Endothelial cell (in vitro differentiated cells): Measurements from ENCODE around the gene AOX1. TPM values are rescaled to one million over a fixed set of nuclear protein-coding genes. Genes with fewer than 3 reads are reported as not detected.

Experiments
- DNase-seq: peaks from one replicate; pipeline ENCODE4 v3.0.0; 2021; ENCODE audit warnings: low spot score
- H3K27ac Mint-ChIP-seq: one replicate; pipeline ENCODE4 v1.8.0; 2021; ENCODE audit warnings: mixed read lengths, inconsistent platforms; ENCODE audit not compliant: unreplicated experiment
- H3K27me3 Mint-ChIP-seq: one replicate; pipeline ENCODE4 v1.8.0; 2021; ENCODE audit warnings: mild to moderate bottlenecking, moderate library complexity, mixed read lengths, inconsistent platforms; ENCODE audit not compliant: unreplicated experiment
- H3K36me3 Mint-ChIP-seq: one replicate; pipeline ENCODE4 v1.8.0; 2021; ENCODE audit warnings: mild to moderate bottlenecking, low read depth, mixed read lengths, inconsistent platforms; ENCODE audit not compliant: unreplicated experiment
- H3K4me1 Mint-ChIP-seq: one replicate; pipeline ENCODE4 v1.8.0; 2021; ENCODE audit warnings: mild to moderate bottlenecking, mixed read lengths, inconsistent platforms; ENCODE audit not compliant: unreplicated experiment
- H3K4me3 Mint-ChIP-seq: one replicate; pipeline ENCODE4 v1.8.0; 2021; ENCODE audit warnings: mild to moderate bottlenecking, mixed read lengths, inconsistent platforms; ENCODE audit not compliant: unreplicated experiment
- H3K9me3 Mint-ChIP-seq: one replicate; pipeline ENCODE4 v1.8.0; 2021; ENCODE audit warnings: mixed read lengths, inconsistent platforms; ENCODE audit not compliant: unreplicated experiment
- CTCF ChIP-seq: fragments of 200-600 bp; sonication (generic); IDR thresholded peaks from one replicate; pipeline ENCODE4 v1.5.0; 2021; ENCODE audit warnings: antibody characterized with exemption; ENCODE audit not compliant: unreplicated experiment
- total RNA-seq: library from RNA; stranded (reverse); fragmentation: NEBNext Ultra II Directional; extraction: Animal tissue kit (Norgen Biotek cat#: 25700); gene quantifications from one replicate; pipeline ENCODE4 v1.2.1, GENCODE V29; 2021; ENCODE audit not compliant: unreplicated experiment

AOX1 gene
- total RNA-seq, 1 donor from 2014 or later: 0.80 TPM

GRCh38 chr2:200600549-200601225 is 14.9 kb downstream of the AOX1 start:
- H3K27me3 Mint-ChIP-seq: peaks cover 2% of the 10 kb centered on the region
- no peaks in the 10 kb centered on the region for H3K4me1 Mint-ChIP-seq
- no peak for DNase-seq
- no peaks in the 10 kb centered on the region for H3K36me3 Mint-ChIP-seq
- no peak overlapping the region for H3K27ac Mint-ChIP-seq
- no peak overlapping the region for H3K4me3 Mint-ChIP-seq
- no peaks in the 10 kb centered on the region for H3K9me3 Mint-ChIP-seq
- no peak for TF ChIP-seq CTCF

- Mint-ChIP-seq H3K27me3 (peaks cover 3% of the 10 kb centered on the region), H3K27ac (no peak overlapping the region), H3K36me3 (no peaks in the 10 kb centered on the region), H3K4me1 (no peaks in the 10 kb centered on the region), H3K9me3 (no peaks in the 10 kb centered on the region), H3K4me3 (no peak overlapping the region)
- TF ChIP-seq CTCF: no peak
- DNase-seq: no peak
Observed at GRCh38 chr2:200602584-200602983, 16.8 kb downstream of the AOX1 start.

- Mint-ChIP-seq H3K36me3 (no peaks in the 10 kb centered on the region), H3K27ac (no peak overlapping the region), H3K4me1 (no peaks in the 10 kb centered on the region), H3K27me3 (peaks cover 6% of the 10 kb centered on the region), H3K4me3 (no peak overlapping the region), H3K9me3 (no peaks in the 10 kb centered on the region)
- no peak for TF ChIP-seq CTCF
- no peak for DNase-seq
Observed at GRCh38 chr2:200603972-200604371, 18.2 kb downstream of the AOX1 start.

GRCh38 chr2:200604571-200605255 is 18.9 kb downstream of the AOX1 start:
- H3K4me1 Mint-ChIP-seq: no peaks in the 10 kb centered on the region
- H3K9me3 Mint-ChIP-seq: no peaks in the 10 kb centered on the region
- DNase-seq: no peak
- TF ChIP-seq CTCF: no peak
- no peak overlapping the region for H3K4me3 Mint-ChIP-seq
- no peaks in the 10 kb centered on the region for H3K36me3 Mint-ChIP-seq
- H3K27ac Mint-ChIP-seq: no peak overlapping the region
- H3K27me3 Mint-ChIP-seq: peaks cover 6% of the 10 kb centered on the region

- H3K4me1 Mint-ChIP-seq: no peaks in the 10 kb centered on the region
- H3K9me3 Mint-ChIP-seq: no peaks in the 10 kb centered on the region
- H3K36me3 Mint-ChIP-seq: no peaks in the 10 kb centered on the region
- no peak overlapping the region for H3K4me3 Mint-ChIP-seq
- TF ChIP-seq CTCF: no peak
- DNase-seq: no peak
- no peak overlapping the region for H3K27ac Mint-ChIP-seq
- H3K27me3 Mint-ChIP-seq: peaks cover 4% of the 10 kb centered on the region
Observed at GRCh38 chr2:200608341-200609027, 22.7 kb downstream of the AOX1 start.
